SK-N-SH (cell line): ENCODE data around the gene NTM. TPM values are rescaled to one million over a fixed set of nuclear protein-coding genes. Genes with fewer than 3 reads are reported as not detected.

ENCODE experiments used
- CTCF ChIA-PET: fragments of 300-600, 350-600 bp; formaldehyde crosslinking; extraction: SDS; loops from one replicate; lab custom pipeline; 2021; lab: Yijun Ruan, JAX
- POLR2A ChIA-PET: fragments of 350-600 bp; sonication (Branson Sonifier 250); formaldehyde crosslinking; extraction: SDS; loops from one replicate; lab custom pipeline; 2020; ENCODE audit warnings: antibody characterized with exemption, inconsistent platforms; lab: Yijun Ruan, JAX
- DNase-seq: peaks from one replicate; pipeline ENCODE4 v3.0.0; 2012
- H2AFZ ChIP-seq: fragments of 200-600 bp; sonication (generic); 2 replicates; pipeline ENCODE4 v1.8.1; 2016; ENCODE audit warnings: antibody characterized with exemption, mild to moderate bottlenecking, low read depth
- H3F3A ChIP-seq: fragments of 200-600 bp; sonication (generic); replicated peaks from 2 replicates; pipeline ENCODE3; 2016; ENCODE audit warnings: antibody characterized with exemption, mild to moderate bottlenecking; ENCODE audit not compliant: insufficient read depth
- H3K27ac ChIP-seq, 2 experiments: fragments of 200-500 bp in 1 of 2; fragments of 200-600 bp in 1 of 2; sonication (Bioruptor generic) in 1 of 2; sonication (generic), shearing (Covaris generic) in 1 of 2; 2 replicates each; pipeline versions ENCODE4 v1.5.1 to v1.6.1; 2014 to 2016; ENCODE audit warnings: low read depth in 2 of 2, inconsistent platforms in 1 of 2, low read length in 1 of 2, mild to moderate bottlenecking in 1 of 2, mixed read lengths in 1 of 2
- H3K27me3 ChIP-seq: fragments of 200-600 bp; sonication (generic), shearing (Covaris generic); 2 replicates; pipeline ENCODE4 v1.6.1; 2016; ENCODE audit warnings: mixed run types; ENCODE audit not compliant: insufficient read depth
- H3K36me3 ChIP-seq, 2 experiments: fragments of 200-500 bp in 1 of 2; fragments of 200-600 bp in 1 of 2; sonication (Bioruptor generic) in 1 of 2; sonication (generic) in 1 of 2; replicated peaks in 1 of 2; 2 replicates each; pipeline versions ENCODE3 to v1.5.1; 2014 to 2016; ENCODE audit warnings: low read length in 1 of 2, mild to moderate bottlenecking in 1 of 2; ENCODE audit not compliant: insufficient read depth in 2 of 2, control insufficient read depth in 1 of 2
- H3K4me1 ChIP-seq, 2 experiments: fragments of 200-500 bp in 1 of 2; fragments of 200-600 bp in 1 of 2; sonication (Bioruptor generic) in 1 of 2; sonication (generic), shearing (Covaris generic) in 1 of 2; 2 replicates each; pipeline versions ENCODE4 v1.5.1 to v1.6.1; 2014 to 2016; ENCODE audit warnings: low read depth in 1 of 2, low read length in 1 of 2, mixed run types in 1 of 2; ENCODE audit not compliant: insufficient read depth in 2 of 2, control insufficient read depth in 1 of 2
- H3K4me2 ChIP-seq: fragments of 200-600 bp; sonication (generic), shearing (Covaris generic); 2 replicates; pipeline ENCODE4 v1.6.1; 2017; ENCODE audit warnings: mixed run types
- H3K4me3 ChIP-seq, 2 experiments: fragments of 200-500 bp in 1 of 2; fragments of 200-600 bp in 1 of 2; sonication (Bioruptor generic) in 1 of 2; sonication (generic), shearing (Covaris generic) in 1 of 2; 2 replicates each; pipeline versions ENCODE4 v1.5.1 to v1.8.1; 2014 to 2016; ENCODE audit warnings: low read depth in 2 of 2, inconsistent platforms in 1 of 2, low read length in 1 of 2, mild to moderate bottlenecking in 1 of 2, mixed read lengths in 1 of 2, moderate library complexity in 1 of 2
- H3K79me2 ChIP-seq: fragments of 200-600 bp; sonication (generic); 2 replicates; pipeline ENCODE4 v1.8.1; 2017; ENCODE audit warnings: mild to moderate bottlenecking; ENCODE audit not compliant: insufficient read depth
- H3K9ac ChIP-seq: fragments of 200-600 bp; sonication (generic); 2 replicates; pipeline ENCODE4 v1.6.1; 2017; ENCODE audit warnings: mixed run types
- H3K9me2 ChIP-seq: fragments of 200-600 bp; sonication (generic); 2 replicates; pipeline ENCODE4 v1.6.1; 2017; ENCODE audit warnings: mixed run types
- H3K9me3 ChIP-seq: fragments of 200-600 bp; sonication (generic); 2 replicates; pipeline ENCODE4 v1.6.1; 2017; ENCODE audit warnings: mixed run types, mild to moderate bottlenecking, moderate library complexity
- H4K20me1 ChIP-seq: fragments of 200-600 bp; sonication (generic); 2 replicates; pipeline ENCODE4 v1.6.1; 2017; ENCODE audit warnings: mild to moderate bottlenecking, mixed run types; ENCODE audit not compliant: insufficient read depth
- CHD2 ChIP-seq: fragments of 150-350 bp; IDR thresholded peaks from 2 replicates; pipeline ENCODE4 v1.6.1; 2018; ENCODE audit warnings: low read length; ENCODE audit not compliant: partially characterized antibody
- EZH2phosphoT487 ChIP-seq: fragments of 200-600 bp; sonication (generic); IDR thresholded peaks from 2 replicates; pipeline ENCODE4 v1.6.1; 2017; ENCODE audit warnings: low read depth, mixed run types, mild to moderate bottlenecking, antibody characterized with exemption, moderate library complexity, borderline replicate concordance
- FOSL2 ChIP-seq: IDR thresholded peaks from 2 replicates; pipeline ENCODE4 v1.4.0; 2012; ENCODE audit warnings: low read depth, mild to moderate bottlenecking, moderate library complexity, borderline replicate concordance
- FOXM1 ChIP-seq: IDR thresholded peaks from 2 replicates; pipeline ENCODE4 v1.4.0; 2012; ENCODE audit warnings: low read depth, mild to moderate bottlenecking
- MXI1 ChIP-seq: IDR thresholded peaks from 2 replicates; pipeline ENCODE4 v1.6.1; 2012; ENCODE audit warnings: mild to moderate bottlenecking, low read depth, low read length, improper control_type of control experiment
- NFIC ChIP-seq: IDR thresholded peaks from 2 replicates; pipeline ENCODE4 v1.4.0; 2012; ENCODE audit warnings: borderline replicate concordance
- PBX3 ChIP-seq: IDR thresholded peaks from 2 replicates; pipeline ENCODE4; 2012
- POLR2AphosphoS5 ChIP-seq: IDR thresholded peaks from 2 replicates; pipeline ENCODE4 v1.6.1; 2012; ENCODE audit warnings: low read depth, low read length
- RAD21 ChIP-seq: IDR thresholded peaks from 2 replicates; pipeline ENCODE4 v1.6.1; 2012; ENCODE audit warnings: mild to moderate bottlenecking, low read length
- RXRA ChIP-seq: IDR thresholded peaks from 2 replicates; pipeline ENCODE4 v1.4.0; 2012; ENCODE audit warnings: low read depth, mild to moderate bottlenecking, borderline replicate concordance
- TAF1 ChIP-seq: IDR thresholded peaks from 2 replicates; pipeline ENCODE4 v1.6.1; 2012; ENCODE audit warnings: low read depth, mild to moderate bottlenecking, low read length, moderate library complexity, borderline replicate concordance
- TCF12 ChIP-seq: IDR thresholded peaks from 2 replicates; pipeline ENCODE4 v1.4.0; 2012
- WGBS: methylation state at CpG from one replicate; pipeline ENCODE4 v1.1.6; 2017; ENCODE audit warnings: low lambda C conversion rate; 5-methylcytosine and 5-hydroxymethylcytosine counted together
- polyA plus RNA-seq, 3 experiments: library from polyadenylated mRNA; depleted of rRNA; stranded (reverse); fragments of >200 nt; gene quantifications; 2 replicates each; pipeline ENCODE4 v1.2.3, GENCODE V29; 2012
- TF ChIP-seq, protein P1 (sequence below): fragments of 150-350 bp; IDR thresholded peaks from 2 replicates; pipeline ENCODE4 v1.6.1; 2017; ENCODE audit warnings: antibody characterized with exemption, low read length, low read depth, borderline replicate concordance
- TF ChIP-seq, protein P2 (sequence below): IDR thresholded peaks from 2 replicates; pipeline ENCODE4 v1.4.0; 2012; ENCODE audit warnings: low read depth
- TF ChIP-seq, protein P3 (sequence below): fragments of 200-600 bp; sonication (generic); IDR thresholded peaks from 2 replicates; pipeline ENCODE4 v1.6.1; 2017; ENCODE audit warnings: antibody characterized with exemption, mild to moderate bottlenecking, moderate library complexity

NTM gene
- polyA plus RNA-seq, 1 of the 3 experiments (the other 2 are of a cell fraction) = 20.0 TPM

- Histone ChIP-seq H4K20me1 (no peaks in the 10 kb centered on the region), H3K79me2 (no peaks in the 10 kb centered on the region), H3K4me1 (no peaks in the 10 kb centered on the region), H3K9ac (no peak overlapping the region), H3K4me2 (no peak overlapping the region), H3F3A (no peaks in the 10 kb centered on the region), H2AFZ (no peak overlapping the region), H3K36me3 (no peaks in the 10 kb centered on the region), H3K9me3 (no peaks in the 10 kb centered on the region), H3K9me2 (no peaks in the 10 kb centered on the region), H3K4me3 (no peak overlapping the region), H3K27ac (no peak overlapping the region), H3K27me3 (no peaks in the 10 kb centered on the region)
- TF ChIP-seq, protein P1, sequence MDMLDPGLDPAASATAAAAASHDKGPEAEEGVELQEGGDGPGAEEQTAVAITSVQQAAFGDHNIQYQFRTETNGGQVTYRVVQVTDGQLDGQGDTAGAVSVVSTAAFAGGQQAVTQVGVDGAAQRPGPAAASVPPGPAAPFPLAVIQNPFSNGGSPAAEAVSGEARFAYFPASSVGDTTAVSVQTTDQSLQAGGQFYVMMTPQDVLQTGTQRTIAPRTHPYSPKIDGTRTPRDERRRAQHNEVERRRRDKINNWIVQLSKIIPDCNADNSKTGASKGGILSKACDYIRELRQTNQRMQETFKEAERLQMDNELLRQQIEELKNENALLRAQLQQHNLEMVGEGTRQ = no peak
- TF ChIP-seq MXI1 (no peak), EZH2phosphoT487 (no peak), TAF1 (no peak), TCF12 (no peak), RXRA (no peak), CHD2 (no peak), FOSL2 (no peak), POLR2AphosphoS5 (no peak), RAD21 (no peak), FOXM1 (no peak), NFIC (no peak), PBX3 (no peak)
- TF ChIP-seq, protein P2, sequence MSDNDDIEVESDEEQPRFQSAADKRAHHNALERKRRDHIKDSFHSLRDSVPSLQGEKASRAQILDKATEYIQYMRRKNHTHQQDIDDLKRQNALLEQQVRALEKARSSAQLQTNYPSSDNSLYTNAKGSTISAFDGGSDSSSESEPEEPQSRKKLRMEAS = no peak
- TF ChIP-seq, protein P3, sequence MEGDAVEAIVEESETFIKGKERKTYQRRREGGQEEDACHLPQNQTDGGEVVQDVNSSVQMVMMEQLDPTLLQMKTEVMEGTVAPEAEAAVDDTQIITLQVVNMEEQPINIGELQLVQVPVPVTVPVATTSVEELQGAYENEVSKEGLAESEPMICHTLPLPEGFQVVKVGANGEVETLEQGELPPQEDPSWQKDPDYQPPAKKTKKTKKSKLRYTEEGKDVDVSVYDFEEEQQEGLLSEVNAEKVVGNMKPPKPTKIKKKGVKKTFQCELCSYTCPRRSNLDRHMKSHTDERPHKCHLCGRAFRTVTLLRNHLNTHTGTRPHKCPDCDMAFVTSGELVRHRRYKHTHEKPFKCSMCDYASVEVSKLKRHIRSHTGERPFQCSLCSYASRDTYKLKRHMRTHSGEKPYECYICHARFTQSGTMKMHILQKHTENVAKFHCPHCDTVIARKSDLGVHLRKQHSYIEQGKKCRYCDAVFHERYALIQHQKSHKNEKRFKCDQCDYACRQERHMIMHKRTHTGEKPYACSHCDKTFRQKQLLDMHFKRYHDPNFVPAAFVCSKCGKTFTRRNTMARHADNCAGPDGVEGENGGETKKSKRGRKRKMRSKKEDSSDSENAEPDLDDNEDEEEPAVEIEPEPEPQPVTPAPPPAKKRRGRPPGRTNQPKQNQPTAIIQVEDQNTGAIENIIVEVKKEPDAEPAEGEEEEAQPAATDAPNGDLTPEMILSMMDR = no peak
- ChIA-PET POLR2A (no interaction called here), CTCF (no interaction called here)
- no peak for DNase-seq
- WGBS = 17% methylated on average over 3 of the region's 3 CpGs
These were observed 170.3 kb downstream of the NTM start for GRCh38 chr11:131540676-131541075.
